GM12878 (cell line): ENCODE results near the gene BCR. TPM values are rescaled to one million over a fixed set of nuclear protein-coding genes. Genes with fewer than 3 reads are reported as not detected.

ENCODE experiments used
- ATAC-seq: fragments of 200-7000 bp; cut with Tn5 transposase; 3 replicates; pipeline ENCODE4 v1.9.1; 2020; ENCODE audit warnings: mild to moderate bottlenecking, moderate library complexity
- BruUV-seq: library from RNA; stranded (reverse); fragments of 400-500 nt; replicated peaks from 2 replicates; lab custom pipeline; 2021; lab: Mats Ljungman, UMichigan
- CTCF ChIA-PET: fragments of 300-600 bp; sonication (Branson Sonifier 250); formaldehyde crosslinking; extraction: SDS; loops from one replicate; lab custom pipeline; 2021; ENCODE audit warnings: inconsistent platforms; lab: Yijun Ruan, JAX
- POLR2A ChIA-PET: fragments of 350-600 bp; formaldehyde crosslinking; extraction: SDS; loops from one replicate; lab custom pipeline; 2021; ENCODE audit warnings: inconsistent platforms; lab: Charles Lee
- RAD21 ChIA-PET: fragments of 300-600 bp; sonication (Branson Sonifier 250); formaldehyde crosslinking; loops from one replicate; lab custom pipeline; 2023; ENCODE audit warnings: antibody characterized with exemption; ENCODE audit not compliant: unreplicated experiment; lab: Charles Lee
- SMC1A ChIA-PET: fragments of 300-600 bp; sonication (Branson Sonifier 250); formaldehyde crosslinking; loops from one replicate; lab custom pipeline; 2023; ENCODE audit not compliant: unreplicated experiment, uncharacterized antibody; lab: Charles Lee
- DNase-seq: peaks from one replicate; pipeline ENCODE4 v3.0.0-alpha.2; 2011; ENCODE audit warnings: low read depth, low spot score
- FAIRE-seq: peaks from 3 replicates; lab custom pipeline; 2011; peaks lifted over from hg19 to GRCh38; lab: Jason Lieb, UNC
- H2AFZ ChIP-seq: 2 replicates; pipeline ENCODE4 v1.6.0; 2011; ENCODE audit warnings: low read depth, low read length, control low read depth; ENCODE audit not compliant: control insufficient read depth
- H3K27ac ChIP-seq: 2 replicates; pipeline ENCODE4 v1.5.1; 2011; ENCODE audit warnings: control low read depth; ENCODE audit not compliant: control insufficient read depth, insufficient read depth
- H3K27me3 ChIP-seq, 2 experiments: replicated peaks in 1 of 2; 2 replicates each; pipeline versions ENCODE4 v1.6.0 to v1.6.1; 2011; ENCODE audit warnings: low read length in 1 of 2; ENCODE audit not compliant: control insufficient read depth in 2 of 2, insufficient read depth in 2 of 2
- H3K36me3 ChIP-seq, 2 experiments: 2 replicates each; pipeline ENCODE4 v1.5.1; 2011; ENCODE audit warnings: low read length in 1 of 2; ENCODE audit not compliant: control insufficient read depth in 2 of 2, insufficient read depth in 2 of 2
- H3K4me1 ChIP-seq: 2 replicates; pipeline ENCODE4 v1.6.1; 2011; ENCODE audit warnings: mild to moderate bottlenecking, low read length, moderate library complexity, mixed read lengths; ENCODE audit not compliant: control insufficient read depth, insufficient read depth
- H3K4me2 ChIP-seq: 2 replicates; pipeline ENCODE4 v1.6.0; 2011; ENCODE audit warnings: control low read depth; ENCODE audit not compliant: control insufficient read depth, insufficient read depth
- H3K4me3 ChIP-seq: fragments of 200-600 bp; sonication (generic); 2 replicates; pipeline ENCODE4 v1.5.1; 2016
- H3K79me2 ChIP-seq: 2 replicates; pipeline ENCODE4 v1.6.0; 2011; ENCODE audit warnings: low read length; ENCODE audit not compliant: control insufficient read depth, insufficient read depth
- H3K9ac ChIP-seq: 2 replicates; pipeline ENCODE4 v1.8.0; 2011; ENCODE audit warnings: low read length, control low read depth, mixed read lengths; ENCODE audit not compliant: control insufficient read depth, insufficient read depth
- H3K9me3 ChIP-seq: replicated peaks from 3 replicates; pipeline ENCODE4 v1.5.1; 2011; ENCODE audit warnings: mild to moderate bottlenecking, low read length; ENCODE audit not compliant: control insufficient read depth, insufficient read depth
- H4K20me1 ChIP-seq: 2 replicates; pipeline ENCODE4 v1.6.0; 2011; ENCODE audit not compliant: control insufficient read depth, insufficient read depth
- CUX1 ChIP-seq: IDR thresholded peaks from 2 replicates; pipeline ENCODE4 v1.6.1; 2012; ENCODE audit warnings: improper control_type of control experiment, low read depth, low read length; ENCODE audit not compliant: insufficient replicate concordance
- FOS ChIP-seq: IDR thresholded peaks from 3 replicates; pipeline ENCODE4 v1.6.1; 2011; ENCODE audit warnings: borderline replicate concordance; ENCODE audit not compliant: insufficient read length; ENCODE audit errors: extremely low read depth
- MEF2B ChIP-seq: fragments of 450-650 bp; IDR thresholded peaks from 2 replicates; pipeline ENCODE4 v1.6.1; 2018; ENCODE audit warnings: mild to moderate bottlenecking, moderate library complexity; ENCODE audit not compliant: partially characterized antibody, poor library complexity, severe bottlenecking
- PAX5 ChIP-seq: IDR thresholded peaks from 2 replicates; pipeline ENCODE4 v1.6.1; 2011; ENCODE audit warnings: low read depth, low read length, borderline replicate concordance
- TCF7 ChIP-seq: IDR thresholded peaks from 2 replicates; pipeline ENCODE4 v1.6.1; 2014; ENCODE audit warnings: antibody characterized with exemption, borderline replicate concordance
- WGBS: methylation state at CpG from one replicate; pipeline ENCODE4 v1.1.6; 2016; ENCODE audit warnings: low lambda C conversion rate; ENCODE audit not compliant: insufficient replicate concordance, insufficient coverage; ENCODE audit errors: missing lambda C conversion rate; 5-methylcytosine and 5-hydroxymethylcytosine counted together
- in situ Hi-C: fragments of 300-500 bp; cut with MboI; formaldehyde crosslinking; loops from 9 replicates; pipeline ENCODE4 v1.14.3; 2018; ENCODE audit warnings: mixed read lengths
- intact Hi-C: fragments of 100-400 bp; cut with micrococcal nuclease; formaldehyde crosslinking; loops from one replicate; pipeline ENCODE4 v1.14.2; 2022; ENCODE audit not compliant: unreplicated experiment
- polyA plus RNA-seq, 11 experiments: library from polyadenylated mRNA; depleted of rRNA in 4 of 11; unstranded in 6 of 11; stranded (reverse) in 5 of 11; fragments of >200 nt; fragmentation: Nextera tagmentation in 4 of 11; fragmentation: Illumina TruSeq in 1 of 11; extraction: Ambion mirVana in 4 of 11; extraction: Trizol in 1 of 11; gene quantifications; 1 replicate in 1 of 11; 2 replicates in 10 of 11; pipeline versions ENCODE4 v1.2.1 to v1.2.3, GENCODE V29; 2011 to 2016; ENCODE audit warnings: inconsistent platforms in 2 of 11, missing spikeins in 2 of 11, low read depth in 1 of 11
- total RNA-seq, 4 experiments: library from RNA; depleted of rRNA in 3 of 4; stranded (reverse); fragments of >200 nt in 3 of 4; fragmentation: Illumina TruSeq in 1 of 4; extraction: Trizol in 1 of 4; gene quantifications; 2 replicates each; pipeline versions ENCODE4 v1.2.1 to v1.2.3, GENCODE V29; 2013 to 2021

Gene BCR
- total and polyA plus RNA-seq, 10 of the 15 experiments (the other 5 are each of a cell fraction or from before 2014, with no cell fraction given): 1.7 to 64.7 (median 18.4) TPM

GRCh38 chr22:23257889-23258825 is 77.8 kb downstream of the BCR start:
- Histone ChIP-seq H3K4me1 (peaks cover 10% of the 10 kb centered on the region), H3K27me3 (no peaks in the 10 kb centered on the region), H3K9ac (no peak overlapping the region), H3K4me3 (no peak overlapping the region), H3K36me3 (peaks cover 3 to 54% of the 10 kb centered on the region in 2 experiments; a peak in 3 of 4 replicates), H4K20me1 (no peaks in the 10 kb centered on the region), H3K9me3 (no peaks in the 10 kb centered on the region), H2AFZ (no peak overlapping the region), H3K79me2 (no peaks in the 10 kb centered on the region), H3K4me2 (no peak overlapping the region), H3K27ac (no peak overlapping the region)
- DNase-seq (no peak), FAIRE-seq (no peak), ATAC-seq (no peak)
- no TSS peak for BruUV-seq
- no peak for TF ChIP-seq MEF2B
- TF ChIP-seq CUX1: no peak
- TF ChIP-seq PAX5: no peak
- no peak for TF ChIP-seq FOS
- no peak for TF ChIP-seq TCF7
- ChIA-PET SMC1A (no interaction called here), POLR2A (no interaction called here), RAD21 (no interaction called here), CTCF (no interaction called here)
- in situ Hi-C loops: no loop called here
- 75% methylated on average over 15 of the region's 15 CpGs for WGBS
- intact Hi-C loops: no loop called here
